SKM-1 (cell line): ENCODE data around the gene SLC1A1.
"Not testable (repeated sequence)": the region's sequence is repeated elsewhere in the genome, so short reads cannot be mapped to it uniquely, and the experiment has no call there.

Source experiments
- DNase-seq: peaks from one replicate; lab custom pipeline; 2025; ENCODE audit not compliant: unreplicated experiment; lab: John Stamatoyannopoulos, UW

SLC1A1 gene

DNA sequence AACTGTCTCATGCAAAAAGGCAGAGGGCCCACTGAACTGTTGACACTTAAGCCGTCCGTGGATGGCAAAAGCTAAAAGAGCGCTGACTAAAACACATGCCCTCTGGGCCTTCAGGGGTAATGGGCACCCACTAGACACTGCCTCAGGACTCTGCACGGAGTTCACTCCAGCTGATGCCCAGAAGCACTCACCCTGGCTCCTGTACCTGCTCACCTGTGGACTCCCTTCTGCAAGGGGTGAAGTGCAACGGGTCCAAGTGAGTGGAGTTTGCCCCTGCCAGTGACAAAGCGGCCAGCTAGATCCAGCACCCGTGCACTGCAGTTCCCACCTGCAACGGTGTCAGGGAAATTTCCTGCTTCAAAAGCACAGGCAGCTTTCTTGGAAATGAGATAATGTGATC, 50.2 kb downstream of the SLC1A1 start:
- no peak for DNase-seq

DNA sequence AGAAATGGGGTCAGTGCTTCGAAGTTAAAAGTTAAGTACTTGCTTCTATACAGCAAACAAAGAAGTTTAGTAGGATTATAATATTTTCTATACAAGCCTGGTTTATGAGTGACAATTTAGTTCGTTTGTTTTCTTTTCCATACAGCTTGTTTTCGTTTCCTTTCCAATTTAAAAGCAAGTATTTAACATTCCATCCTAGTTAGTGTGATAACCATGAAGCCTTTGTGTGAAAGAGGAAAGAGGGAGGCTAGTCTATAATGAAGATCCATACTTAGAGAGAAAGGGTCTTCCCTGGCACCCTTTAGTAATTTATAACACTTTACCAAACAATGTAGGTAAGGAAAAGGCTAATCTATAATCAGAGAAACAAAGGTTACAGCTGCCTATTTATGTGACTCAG, 51.0 kb downstream of the SLC1A1 start:
- no peak for DNase-seq

DNA sequence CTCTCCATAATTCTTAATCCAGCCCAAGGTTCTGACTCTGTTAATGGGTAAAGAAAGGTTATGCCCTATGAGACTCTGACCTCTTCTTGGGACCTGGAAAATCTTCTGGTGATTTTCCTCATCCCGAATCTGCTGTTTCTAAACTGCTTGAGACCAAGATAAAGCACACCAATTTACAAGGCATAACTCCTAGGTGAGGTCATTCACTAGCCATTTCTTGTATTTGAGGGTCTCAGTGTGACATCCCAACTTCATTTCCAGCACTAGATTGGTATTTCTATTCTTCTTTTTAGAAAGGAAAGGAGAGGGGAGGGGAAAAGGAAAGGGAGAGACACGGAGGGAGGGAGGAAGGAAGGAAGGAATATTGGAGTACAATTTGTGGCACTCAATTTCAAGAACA, 51.6 kb downstream of the SLC1A1 start:
- DNase-seq = no peak

DNA sequence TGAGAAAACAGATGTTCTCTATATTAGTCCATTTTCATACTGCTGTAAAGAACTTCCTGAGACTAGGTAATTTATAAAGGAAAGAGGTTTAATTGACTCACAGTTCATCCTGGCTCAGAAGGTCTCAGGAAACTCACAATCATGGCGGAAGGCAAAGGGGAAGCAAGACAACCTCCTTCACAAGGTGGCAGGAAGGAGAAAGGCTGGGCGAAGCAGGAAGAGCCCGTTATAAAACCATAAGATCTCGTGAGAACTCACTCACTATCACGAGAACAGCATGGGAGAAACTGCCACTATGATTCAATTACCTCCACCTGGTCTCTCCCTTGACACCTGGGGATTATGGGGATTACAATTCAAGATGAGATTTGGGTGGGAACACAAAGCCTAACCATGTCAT, 54.4 kb downstream of the SLC1A1 start:
- not testable (repeated sequence) for DNase-seq

- DNase-seq = no peak
Measured at GRCh38 chr9:4547016-4547415, 56.7 kb downstream of the SLC1A1 start.

- no peak for DNase-seq
Measured at GRCh38 chr9:4548811-4549725, 58.8 kb downstream of the SLC1A1 start.

GRCh38 chr9:4549751-4550295, 59.6 kb downstream of the SLC1A1 start:
- no peak for DNase-seq

- no peak for DNase-seq
Measured at GRCh38 chr9:4550777-4551484, 60.7 kb downstream of the SLC1A1 start.

DNA sequence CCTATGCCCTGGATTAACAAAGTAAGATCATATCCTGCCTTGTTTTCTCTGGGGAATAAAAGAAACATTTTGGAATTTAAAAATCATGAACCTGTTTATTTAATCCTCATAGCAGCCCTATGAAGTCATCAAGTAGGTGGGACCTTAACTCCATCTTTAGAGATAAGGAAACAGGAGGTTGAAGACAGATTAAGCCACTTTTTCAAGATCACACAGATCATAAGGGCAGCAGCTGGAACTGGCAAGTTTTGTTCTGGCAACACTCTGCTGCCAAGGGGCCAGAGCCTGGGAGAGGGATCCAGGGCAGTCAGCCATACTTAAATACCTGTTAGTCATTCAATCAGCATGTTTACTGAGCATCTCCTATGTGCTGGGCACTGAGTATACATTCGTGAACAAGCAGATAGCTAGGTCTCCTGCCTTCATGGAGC, 63.7 kb downstream of the SLC1A1 start:
- no peak for DNase-seq

GRCh38 chr9:4555236-4555635, 65.0 kb downstream of the SLC1A1 start:
- no peak for DNase-seq

DNA sequence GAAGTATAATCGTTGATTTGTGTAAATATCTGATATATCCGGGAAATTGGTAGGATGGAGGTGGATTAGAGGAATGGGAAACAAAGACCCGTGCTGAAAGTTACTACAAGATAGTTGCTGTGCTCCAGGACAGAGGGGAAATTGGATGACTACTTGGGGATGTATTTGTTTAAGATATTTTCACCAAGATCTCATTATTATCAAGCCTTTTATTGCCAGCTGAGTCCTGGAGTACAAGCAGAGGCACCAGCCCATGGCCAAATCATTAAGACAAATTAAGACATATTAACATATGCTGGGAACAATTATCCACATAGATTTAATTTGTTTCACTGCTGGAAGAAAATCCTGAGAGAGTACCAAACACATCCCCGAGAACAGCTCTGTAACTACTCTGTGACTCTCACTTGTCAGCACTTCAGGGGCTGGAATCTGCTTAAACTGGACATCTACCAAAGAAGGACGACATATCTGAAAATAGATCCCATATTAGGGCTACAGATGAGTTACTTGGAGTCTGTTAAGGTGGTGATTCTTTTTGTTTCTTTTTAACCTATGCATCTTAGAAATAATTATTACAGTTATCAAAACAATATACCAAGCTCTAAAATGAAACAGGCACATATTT, 68.2 kb downstream of the SLC1A1 start:
- no peak for DNase-seq

DNA sequence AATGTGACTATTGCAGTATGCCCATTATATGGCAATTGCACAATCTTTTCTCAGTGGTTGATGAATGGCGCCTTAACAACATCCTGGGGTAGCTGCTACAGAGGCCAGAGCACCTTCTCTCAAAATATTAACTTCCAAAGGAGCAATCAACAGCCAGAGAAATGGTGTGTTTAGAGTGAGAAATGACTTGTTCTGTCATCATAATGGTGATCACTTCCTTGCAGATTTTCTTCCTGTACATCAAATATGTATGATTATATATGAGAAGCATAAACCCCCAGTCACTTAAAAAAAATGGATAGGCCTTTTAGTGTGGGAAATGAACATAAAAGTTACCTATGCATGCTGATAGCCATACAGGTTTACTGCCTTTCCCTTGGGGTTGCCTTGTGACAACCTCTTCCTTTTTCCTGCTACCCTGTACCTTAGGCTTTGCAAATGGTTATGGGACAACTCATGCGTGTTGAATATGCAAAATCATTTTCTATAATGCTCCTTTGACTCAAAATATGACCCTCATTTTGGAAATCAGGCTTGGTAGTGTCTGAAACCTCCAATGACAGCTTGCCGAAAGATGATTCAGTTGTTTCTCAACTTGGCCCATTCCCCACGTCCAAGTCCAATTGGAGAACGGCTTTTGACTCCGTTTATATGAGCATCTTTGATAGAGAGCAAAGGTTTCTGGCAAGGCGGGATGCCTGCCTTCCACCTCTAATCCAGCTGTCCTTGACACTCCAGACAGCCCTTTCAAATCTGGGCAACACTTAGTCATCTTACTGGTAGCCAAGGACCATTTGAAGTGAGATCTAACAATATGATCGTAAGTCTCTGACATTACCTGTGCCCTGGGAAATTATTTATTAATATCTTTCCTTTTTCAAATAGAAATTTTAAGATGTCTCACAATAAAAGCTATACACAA, 69.3 kb downstream of the SLC1A1 start:
- no peak for DNase-seq

DNA sequence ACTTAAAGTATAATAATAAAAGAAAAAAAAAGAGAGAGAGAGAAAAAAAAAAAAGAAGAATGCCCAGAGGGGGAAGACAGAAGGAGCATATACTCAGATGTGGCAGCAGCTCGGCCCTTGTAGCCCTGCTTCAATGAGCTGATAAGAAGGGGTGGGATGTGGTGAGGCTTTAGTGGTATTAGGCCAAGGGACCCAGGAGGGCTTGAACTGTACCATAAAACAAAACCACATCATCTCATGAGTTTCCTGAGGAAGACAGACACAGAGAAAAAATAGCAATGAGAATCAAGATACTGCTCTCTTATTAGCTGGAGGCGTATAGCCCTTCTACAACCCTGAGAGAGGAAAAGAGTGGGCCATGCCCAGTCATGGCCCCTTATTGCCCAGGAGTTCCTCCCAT, 72.8 kb downstream of the SLC1A1 start:
- DNase-seq = no peak

GRCh38 chr9:4566806-4567205, 76.5 kb downstream of the SLC1A1 start:
- DNase-seq = no peak

DNA sequence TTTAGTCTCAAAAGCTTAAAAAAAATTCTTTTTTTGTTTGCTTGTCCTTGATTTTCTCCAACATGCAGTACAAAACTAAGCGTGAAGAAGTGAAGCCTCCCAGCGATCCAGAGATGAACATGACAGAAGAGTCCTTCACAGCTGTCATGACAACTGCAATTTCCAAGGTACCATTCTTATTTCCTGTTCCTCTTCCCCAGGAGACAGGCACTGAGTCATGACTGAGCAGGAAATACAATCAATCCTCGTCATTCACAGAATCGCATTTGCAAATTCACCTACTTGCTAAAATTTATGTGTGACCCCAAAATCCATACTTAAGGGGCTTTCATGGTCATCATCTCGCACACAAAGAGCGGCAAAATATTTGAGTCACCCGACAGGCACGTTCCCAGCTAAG, 77.3 kb downstream of the SLC1A1 start:
- DNase-seq = no peak

DNA sequence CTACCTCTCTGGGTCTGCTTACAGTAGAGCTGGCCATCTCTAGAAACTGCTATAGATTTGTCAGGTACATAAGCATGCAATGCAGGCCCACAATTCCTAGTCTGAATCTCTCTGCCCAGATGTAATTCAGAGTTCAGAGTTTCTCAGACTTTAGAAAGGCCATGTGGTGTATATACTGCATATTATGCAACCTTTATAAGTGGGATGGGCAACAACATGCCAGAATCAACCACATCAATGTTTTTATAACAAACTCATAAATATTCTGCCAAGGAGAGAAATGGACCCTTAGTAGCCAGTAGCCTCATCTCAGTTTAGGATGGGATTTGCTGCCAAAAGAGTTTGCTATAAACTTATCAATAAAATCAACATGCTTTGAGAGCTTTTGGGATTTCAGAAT, 78.8 kb downstream of the SLC1A1 start:
- no peak for DNase-seq

- no peak for DNase-seq
Measured at GRCh38 chr9:4572184-4572826, 82.0 kb downstream of the SLC1A1 start.

- DNase-seq = no peak
Measured at GRCh38 chr9:4573176-4573575, 82.9 kb downstream of the SLC1A1 start.

- no peak for DNase-seq
Measured at GRCh38 chr9:4573634-4574389, 83.5 kb downstream of the SLC1A1 start.
